GM10266 (cell line): ENCODE data around the gene TRERF1.

Experiments used
- DNase-seq: peaks from one replicate; pipeline ENCODE4 v3.0.0; 2012; ENCODE audit errors: extremely low spot score
- TF ChIP-seq, protein P1 (sequence below): IDR thresholded peaks from 2 replicates; pipeline ENCODE4 v1.5.1; 2012; ENCODE audit warnings: mild to moderate bottlenecking, low read depth; ENCODE audit not compliant: control insufficient read depth, insufficient read depth; ENCODE audit errors: missing control alignments

TRERF1 gene

DNA sequence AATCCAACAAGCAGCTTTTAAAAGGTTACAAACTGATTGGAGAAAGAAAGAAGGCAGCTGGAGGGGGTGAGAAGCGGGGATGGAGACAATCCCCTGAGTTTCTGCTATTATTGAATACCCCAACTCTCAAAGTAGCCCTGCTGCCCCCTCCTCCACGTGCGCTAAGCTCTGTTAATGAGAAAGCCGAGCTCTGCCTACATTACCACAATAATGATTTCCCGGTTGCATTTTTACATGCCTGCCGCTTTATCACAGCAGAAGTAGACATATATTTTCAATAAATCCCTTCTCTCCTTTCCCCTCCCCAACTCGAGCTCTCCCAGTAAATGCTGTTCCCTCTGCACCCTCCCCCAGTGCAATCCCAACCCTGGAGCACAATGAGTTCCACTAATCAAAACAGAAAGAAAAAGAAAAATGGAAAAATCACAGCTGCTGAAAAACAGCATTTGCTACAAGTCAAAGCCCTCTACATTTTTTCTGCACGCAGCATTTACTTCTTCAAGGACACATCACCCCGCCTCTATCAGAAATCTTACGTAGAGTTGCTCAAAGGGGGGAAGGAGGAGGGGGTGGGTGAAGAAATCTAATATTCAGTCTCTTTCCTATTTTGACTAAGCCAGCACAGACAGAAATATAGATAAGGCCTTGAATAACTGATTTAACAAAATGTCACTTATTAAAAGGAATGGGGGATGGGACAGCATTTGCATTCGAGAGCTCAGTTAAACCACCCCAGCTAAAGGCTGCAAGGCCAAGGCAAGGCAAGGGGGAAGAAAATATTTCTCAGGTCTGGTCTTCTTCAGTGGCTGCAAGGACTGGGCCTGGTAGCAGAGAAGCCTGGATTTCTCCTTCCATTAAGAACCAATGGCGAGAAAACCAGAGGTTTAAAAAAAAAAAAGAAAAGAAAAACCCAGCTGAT is 10.7 kb downstream of the TRERF1 start:
- TF ChIP-seq, protein P1, sequence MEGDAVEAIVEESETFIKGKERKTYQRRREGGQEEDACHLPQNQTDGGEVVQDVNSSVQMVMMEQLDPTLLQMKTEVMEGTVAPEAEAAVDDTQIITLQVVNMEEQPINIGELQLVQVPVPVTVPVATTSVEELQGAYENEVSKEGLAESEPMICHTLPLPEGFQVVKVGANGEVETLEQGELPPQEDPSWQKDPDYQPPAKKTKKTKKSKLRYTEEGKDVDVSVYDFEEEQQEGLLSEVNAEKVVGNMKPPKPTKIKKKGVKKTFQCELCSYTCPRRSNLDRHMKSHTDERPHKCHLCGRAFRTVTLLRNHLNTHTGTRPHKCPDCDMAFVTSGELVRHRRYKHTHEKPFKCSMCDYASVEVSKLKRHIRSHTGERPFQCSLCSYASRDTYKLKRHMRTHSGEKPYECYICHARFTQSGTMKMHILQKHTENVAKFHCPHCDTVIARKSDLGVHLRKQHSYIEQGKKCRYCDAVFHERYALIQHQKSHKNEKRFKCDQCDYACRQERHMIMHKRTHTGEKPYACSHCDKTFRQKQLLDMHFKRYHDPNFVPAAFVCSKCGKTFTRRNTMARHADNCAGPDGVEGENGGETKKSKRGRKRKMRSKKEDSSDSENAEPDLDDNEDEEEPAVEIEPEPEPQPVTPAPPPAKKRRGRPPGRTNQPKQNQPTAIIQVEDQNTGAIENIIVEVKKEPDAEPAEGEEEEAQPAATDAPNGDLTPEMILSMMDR = no peak
- no peak for DNase-seq

DNA sequence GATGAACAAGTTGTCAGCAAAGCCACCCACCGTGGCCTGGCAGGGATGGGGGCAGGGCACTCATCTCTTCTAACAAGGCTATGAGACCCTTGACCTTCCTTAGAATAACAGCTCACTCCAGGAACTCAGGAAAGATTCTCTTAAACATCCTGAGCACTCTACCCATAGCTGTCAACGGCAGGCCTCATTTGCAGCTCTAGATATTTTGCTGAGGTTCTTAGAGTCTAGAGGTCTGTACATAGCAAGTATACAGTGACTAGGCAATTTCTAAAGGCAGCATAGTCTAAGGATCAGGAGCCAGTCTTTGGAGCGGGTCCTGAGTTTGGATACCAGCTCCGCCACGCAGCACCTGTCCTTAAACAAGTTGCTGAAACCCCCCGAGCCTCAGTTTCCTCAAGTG is 11.7 kb downstream of the TRERF1 start:
- DNase-seq = no peak
- TF ChIP-seq, protein P1 = no peak

DNA sequence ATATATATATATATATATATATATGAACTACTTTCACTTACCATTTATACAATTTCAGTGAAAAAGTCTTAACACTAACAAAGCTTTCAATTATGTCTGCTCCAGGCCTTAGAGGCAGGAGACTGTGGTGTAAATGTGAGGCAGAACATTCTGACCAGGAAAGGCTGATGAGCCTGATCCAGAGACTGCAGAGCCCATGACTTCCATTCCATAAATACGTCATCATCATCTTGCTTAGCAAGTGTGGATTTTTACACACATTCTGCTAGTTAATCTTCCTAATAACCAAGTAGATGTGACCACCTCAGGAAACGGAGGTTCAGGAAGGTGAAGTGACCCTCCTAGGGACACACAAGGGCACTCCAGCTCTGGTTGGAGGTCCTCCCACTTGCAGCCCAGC is 14.9 kb downstream of the TRERF1 start:
- TF ChIP-seq, protein P1 = no peak
- DNase-seq = no peak

DNA sequence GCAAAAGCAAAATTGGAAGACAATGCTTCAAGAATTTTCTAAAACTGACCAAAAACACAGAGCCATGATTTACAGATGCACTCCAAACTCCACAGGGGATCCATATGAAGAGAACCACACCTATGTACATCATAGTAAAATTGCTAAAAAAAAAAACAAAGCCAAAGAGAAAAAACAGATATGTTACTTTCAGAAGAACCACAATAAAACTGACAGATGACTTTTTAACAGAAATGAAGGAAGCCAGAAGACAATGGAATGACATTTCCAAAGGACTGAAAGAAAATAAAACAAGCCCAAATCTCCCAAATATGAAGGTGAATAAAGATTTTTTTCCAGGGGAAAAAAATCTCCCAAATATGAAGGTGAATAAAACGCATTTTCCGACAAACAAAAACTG is 17.5 kb downstream of the TRERF1 start:
- DNase-seq = no peak
- TF ChIP-seq, protein P1 = no peak

DNA sequence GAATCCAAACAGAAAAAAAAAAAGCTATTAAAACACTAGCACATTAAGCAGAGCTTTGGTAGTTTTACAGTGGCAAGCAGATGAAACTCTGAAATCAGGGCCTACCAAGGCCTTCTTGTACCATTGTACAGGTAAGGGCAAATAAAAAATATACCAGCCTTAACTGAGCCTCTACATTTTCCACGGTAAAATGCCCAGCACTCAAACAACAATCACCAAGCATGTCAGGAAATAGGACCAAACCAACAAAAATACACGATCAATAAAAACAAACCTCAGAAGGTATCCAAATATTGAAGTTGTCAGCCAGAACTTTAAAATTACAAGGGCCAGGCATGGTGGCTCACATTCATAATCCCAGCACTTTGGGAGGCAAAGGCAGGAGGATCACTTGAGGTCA is 18.3 kb downstream of the TRERF1 start:
- TF ChIP-seq, protein P1 = no peak
- no peak for DNase-seq

DNA sequence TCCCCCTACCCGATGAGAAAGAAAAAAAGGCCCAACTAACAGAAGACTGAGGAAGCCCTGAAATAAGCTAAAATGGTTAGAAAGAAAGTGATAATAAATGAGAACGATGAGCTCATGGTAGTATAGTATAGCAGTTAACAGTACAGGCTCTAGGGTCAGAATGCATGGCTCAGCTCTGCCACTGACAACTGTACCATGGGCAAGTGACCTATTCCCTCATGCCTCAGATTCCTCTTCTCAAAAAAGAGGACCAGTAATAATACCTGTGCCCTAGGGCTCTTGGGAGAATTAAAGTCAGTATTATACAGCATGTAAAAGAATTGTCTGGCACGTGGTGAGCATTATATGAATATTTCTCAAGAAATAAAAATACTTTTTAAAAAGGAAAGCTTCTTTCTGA is 19.8 kb downstream of the TRERF1 start:
- TF ChIP-seq, protein P1 = no peak
- DNase-seq = no peak

DNA sequence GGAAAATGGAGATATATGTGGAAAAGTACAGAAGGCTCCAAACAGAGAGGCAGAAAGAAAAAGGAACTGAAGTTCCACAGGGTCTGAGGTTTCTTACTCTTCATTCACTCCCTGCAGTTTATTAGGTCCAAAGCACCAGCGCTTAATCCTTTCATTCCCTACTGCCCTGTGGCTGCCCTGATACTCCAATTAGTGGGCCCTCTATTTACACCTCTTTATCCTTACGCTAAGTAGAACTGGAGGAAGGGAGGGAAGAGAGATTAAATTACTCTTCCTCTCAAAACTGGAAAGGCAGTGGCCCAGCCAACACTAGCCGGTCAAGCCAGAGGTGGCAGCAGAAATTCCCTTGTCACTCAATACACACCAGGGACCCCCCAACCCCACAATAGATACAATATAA is 20.4 kb downstream of the TRERF1 start:
- TF ChIP-seq, protein P1 = no peak

More for the DNA sequence above, 20.4 kb downstream of the TRERF1 start:
- DNase-seq = no peak
